Measurements from ENCODE around the gene CHRDL2.
A peak's percentile ranks its signal among the peaks of the same experiment; 100 is the strongest.

The CHRDL2 gene

GRCh38 chr11:74749965-74750296, 18.7 kb upstream of the CHRDL2 start:
- TF ChIP-seq CTCF (IDR thresholded peaks at IDR 0.05; ENCODE audit: low read depth, low read length) = no peak
- Histone ChIP-seq H3K9me3 (no peaks in the 10 kb centered on the region), H3K36me3 (no peaks in the 10 kb centered on the region; the same call in 1 of the 2 replicates), H3K4me1 (peaks cover 14% of the 10 kb centered on the region), H3K27me3 (no peaks in the 10 kb centered on the region), H3K4me3 (ENCODE audit: low read depth, low read length) (peak overlapping the region; percentile 75)
- DNase-seq = no peak

GRCh38 chr11:74749127-74749964, 18.1 kb upstream of the CHRDL2 start:
- H3K27me3 ChIP-seq = no peaks in the 10 kb centered on the region
- DNase-seq = peak; percentile 68
- no peaks in the 10 kb centered on the region for H3K9me3 ChIP-seq
- H3K4me3 ChIP-seq (ENCODE audit: low read depth, low read length) = peak overlapping the region; percentile 75
- no peak for TF ChIP-seq CTCF (IDR thresholded peaks at IDR 0.05; ENCODE audit: low read depth, low read length)
- peaks cover 14% of the 10 kb centered on the region for H3K4me1 ChIP-seq
- H3K36me3 ChIP-seq = no peaks in the 10 kb centered on the region; the same call in 1 of the 2 replicates

- DNase-seq = peak; percentile 96
- no peaks in the 10 kb centered on the region; the same call in 1 of the 2 replicates for H3K36me3 ChIP-seq
- peaks cover 14% of the 10 kb centered on the region for H3K4me1 ChIP-seq
- no peak for TF ChIP-seq CTCF (IDR thresholded peaks at IDR 0.05; ENCODE audit: low read depth, low read length)
- peak within 1 kb of the TSS; percentile 75 for H3K4me3 ChIP-seq (ENCODE audit: low read depth, low read length)
- H3K9me3 ChIP-seq = no peaks in the 10 kb centered on the region
- no peaks in the 10 kb centered on the region for H3K27me3 ChIP-seq
These were observed 17.2 kb upstream of the CHRDL2 start, which contains the start of gene RNF169 for GRCh38 chr11:74748211-74749126. Gene RNF169 (plus strand): TSS chr11:74748849. CDS start chr11:74748881, 32 bp downstream.

- Histone ChIP-seq H3K9me3 (no peaks in the 10 kb centered on the region), H3K4me1 (peaks cover 14% of the 10 kb centered on the region), H3K27me3 (no peaks in the 10 kb centered on the region), H3K36me3 (no peaks in the 10 kb centered on the region; the same call in 1 of the 2 replicates), H3K4me3 (ENCODE audit: low read depth, low read length) (no peak overlapping the region)
- no peak for TF ChIP-seq CTCF (IDR thresholded peaks at IDR 0.05; ENCODE audit: low read depth, low read length)
- no peak for DNase-seq
These were observed 15.6 kb upstream of the CHRDL2 start for GRCh38 chr11:74746868-74747267.

DNA sequence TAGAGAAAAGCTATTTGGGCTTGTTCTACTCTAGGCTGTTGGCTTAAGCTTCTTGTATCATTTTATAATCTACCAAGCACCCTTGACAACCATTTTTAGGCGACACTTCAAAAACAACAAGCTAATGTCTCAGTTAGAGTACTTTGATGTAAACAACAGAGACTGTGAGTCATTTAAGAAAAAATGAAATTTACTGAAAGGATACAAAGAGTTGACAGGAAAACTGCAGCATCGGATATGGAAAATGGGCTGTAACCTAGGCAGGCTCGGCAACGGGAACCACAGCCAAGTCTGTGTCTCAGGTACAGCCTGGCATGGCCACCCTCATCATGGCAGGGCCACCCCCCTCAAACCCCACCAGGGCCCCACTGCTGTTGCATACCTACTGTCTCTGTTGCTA, 13.1 kb upstream of the CHRDL2 start:
- TF ChIP-seq CTCF (IDR thresholded peaks at IDR 0.05; ENCODE audit: low read depth, low read length) = no peak

More for the DNA sequence above, 13.1 kb upstream of the CHRDL2 start:
- H3K9me3 ChIP-seq = no peaks in the 10 kb centered on the region
- H3K4me3 ChIP-seq (ENCODE audit: low read depth, low read length) = no peak overlapping the region
- H3K27me3 ChIP-seq = no peaks in the 10 kb centered on the region
- no peak for DNase-seq
- H3K36me3 ChIP-seq = no peaks in the 10 kb centered on the region; the same call in 1 of the 2 replicates
- peaks cover 14% of the 10 kb centered on the region for H3K4me1 ChIP-seq

All from BE2C (cell line).